ENCODE measurements around the gene GPRC5D.

GPRC5D gene

DNA sequence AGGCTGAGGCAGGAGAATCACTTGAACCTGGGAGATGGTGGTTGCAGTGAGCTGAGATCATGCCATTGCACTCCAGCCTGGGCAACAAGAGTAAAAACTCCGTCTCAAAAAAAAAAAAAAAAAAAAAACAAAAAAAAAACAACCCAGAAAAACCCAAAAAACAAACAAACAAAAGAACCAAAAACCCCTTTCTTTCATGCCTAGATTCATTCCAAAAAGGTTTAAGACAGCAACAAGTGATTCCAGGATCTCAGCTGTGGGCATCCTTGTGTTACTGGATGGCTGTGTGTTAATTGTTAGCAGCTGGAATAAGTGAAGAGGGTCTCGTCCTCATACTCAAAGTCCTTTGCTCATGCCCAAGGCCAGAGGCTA lies 51.2 kb downstream of the GPRC5D start:
- Histone ChIP-seq H3K4me1 (ENCODE audit: insufficient read depth, low read length) (no peaks in the 10 kb centered on the region), H3K9ac (ENCODE audit: low read depth, low read length) (no peak overlapping the region), H3K4me3 (ENCODE audit: low read length) (no peak overlapping the region), H3K36me3 (ENCODE audit: insufficient read depth, low read depth, low read length) (no peaks in the 10 kb centered on the region), H3K9me3 (ENCODE audit: insufficient read depth, low read depth, low read length) (no peaks in the 10 kb centered on the region), H3K27me3 (ENCODE audit: insufficient read depth, low read length) (no peaks in the 10 kb centered on the region), H3K27ac (ENCODE audit: low read length) (no peak overlapping the region)

DNA sequence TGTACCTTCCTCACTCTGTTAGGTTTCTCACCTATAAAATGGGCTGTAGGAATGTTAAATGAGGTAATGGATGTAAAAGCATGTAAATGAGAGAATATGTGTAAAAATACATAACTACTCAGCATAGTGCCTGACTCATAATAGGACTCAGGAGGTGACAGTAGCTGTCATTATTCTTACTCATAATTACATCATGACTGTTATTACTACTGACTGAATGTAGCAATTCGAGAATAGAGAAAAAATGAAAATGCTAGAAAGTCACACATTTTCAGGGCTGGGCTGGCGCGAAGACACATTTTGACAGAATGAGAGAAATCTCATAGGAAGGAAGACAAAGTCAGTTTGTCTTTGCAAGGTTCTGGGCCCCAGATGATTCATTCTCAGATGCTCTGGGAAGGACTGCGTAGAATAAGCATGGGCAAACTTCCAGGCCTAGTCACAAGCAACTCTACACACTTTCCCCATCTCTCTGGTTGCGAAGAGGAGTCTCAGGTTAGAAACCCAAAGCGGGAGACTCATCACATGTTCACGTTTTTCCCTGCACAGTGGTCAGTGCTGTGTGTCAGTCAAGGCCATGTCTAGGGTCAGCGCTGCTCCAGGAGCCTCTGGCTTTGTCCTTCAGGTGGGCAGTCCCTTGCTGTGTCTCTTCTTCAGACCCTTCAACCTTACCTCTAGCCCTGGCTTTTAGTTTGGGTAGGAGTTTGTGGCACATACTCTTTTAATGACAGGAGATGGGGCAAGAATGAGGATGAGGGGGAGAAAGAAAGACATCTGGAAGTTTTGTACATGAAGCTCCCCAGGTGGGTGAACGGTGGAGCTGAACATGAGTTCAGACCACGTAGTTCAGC lies 52.2 kb downstream of the GPRC5D start:
- H3K4me3 ChIP-seq (ENCODE audit: low read length) = no peak overlapping the region
- no peaks in the 10 kb centered on the region for H3K9me3 ChIP-seq (ENCODE audit: insufficient read depth, low read depth, low read length)
- no peaks in the 10 kb centered on the region for H3K36me3 ChIP-seq (ENCODE audit: insufficient read depth, low read depth, low read length)
- H3K4me1 ChIP-seq (ENCODE audit: insufficient read depth, low read length) = no peaks in the 10 kb centered on the region
- no peaks in the 10 kb centered on the region for H3K27me3 ChIP-seq (ENCODE audit: insufficient read depth, low read length)
- no peak overlapping the region for H3K9ac ChIP-seq (ENCODE audit: low read depth, low read length)
- H3K27ac ChIP-seq (ENCODE audit: low read length) = no peak overlapping the region

GRCh38 chr12:12898911-12899511 lies 53.0 kb downstream of the GPRC5D start:
- Histone ChIP-seq H3K9ac (ENCODE audit: low read depth, low read length) (no peak overlapping the region), H3K4me1 (ENCODE audit: insufficient read depth, low read length) (no peaks in the 10 kb centered on the region)

GRCh38 chr12:12898136-12898717 lies 53.7 kb downstream of the GPRC5D start:
- Histone ChIP-seq H3K36me3 (ENCODE audit: insufficient read depth, low read depth, low read length) (no peaks in the 10 kb centered on the region), H3K4me3 (ENCODE audit: low read length) (no peak overlapping the region), H3K27ac (ENCODE audit: low read length) (no peak overlapping the region), H3K27me3 (ENCODE audit: insufficient read depth, low read length) (peaks cover 7% of the 10 kb centered on the region), H3K9ac (ENCODE audit: low read depth, low read length) (no peak overlapping the region), H3K9me3 (ENCODE audit: insufficient read depth, low read depth, low read length) (no peaks in the 10 kb centered on the region), H3K4me1 (ENCODE audit: insufficient read depth, low read length) (no peaks in the 10 kb centered on the region)

More at GRCh38 chr12:12898911-12899511, 53.0 kb downstream of the GPRC5D start:
- Histone ChIP-seq H3K9me3 (ENCODE audit: insufficient read depth, low read depth, low read length) (no peaks in the 10 kb centered on the region), H3K27ac (ENCODE audit: low read length) (no peak overlapping the region), H3K4me3 (ENCODE audit: low read length) (no peak overlapping the region), H3K36me3 (ENCODE audit: insufficient read depth, low read depth, low read length) (no peaks in the 10 kb centered on the region), H3K27me3 (ENCODE audit: insufficient read depth, low read length) (no peaks in the 10 kb centered on the region)

DNA sequence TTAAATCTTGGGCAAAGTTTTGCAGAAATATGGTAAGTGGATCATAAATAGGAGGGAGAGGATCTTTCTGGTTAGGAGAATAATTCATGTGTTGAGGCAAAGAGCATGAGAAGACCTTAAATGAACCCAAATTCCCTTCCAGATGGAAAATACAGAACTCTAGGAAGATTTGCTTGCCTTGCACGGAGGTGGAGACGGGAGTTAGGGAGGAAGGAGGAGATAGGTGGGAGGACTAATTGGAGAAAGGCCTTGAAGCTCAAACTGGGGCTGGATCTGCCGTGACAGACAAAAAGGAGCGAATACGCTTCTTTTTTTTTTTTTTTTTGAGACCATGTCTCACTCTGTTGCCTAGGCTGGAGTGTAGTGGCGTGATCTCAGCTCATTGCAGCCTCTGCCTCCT lies 54.7 kb downstream of the GPRC5D start:
- H3K9ac ChIP-seq (ENCODE audit: low read depth, low read length) = no peak overlapping the region
- no peaks in the 10 kb centered on the region for H3K4me1 ChIP-seq (ENCODE audit: insufficient read depth, low read length)

GRCh38 chr12:12896260-12896659 lies 55.7 kb downstream of the GPRC5D start:
- Histone ChIP-seq H3K27ac (ENCODE audit: low read length) (no peak overlapping the region), H3K27me3 (ENCODE audit: insufficient read depth, low read length) (peaks cover 27% of the 10 kb centered on the region), H3K4me1 (ENCODE audit: insufficient read depth, low read length) (no peaks in the 10 kb centered on the region), H3K9me3 (ENCODE audit: insufficient read depth, low read depth, low read length) (no peaks in the 10 kb centered on the region), H3K4me3 (ENCODE audit: low read length) (no peak overlapping the region), H3K9ac (ENCODE audit: low read depth, low read length) (no peak overlapping the region), H3K36me3 (ENCODE audit: insufficient read depth, low read depth, low read length) (no peaks in the 10 kb centered on the region)

More for the DNA sequence above, 54.7 kb downstream of the GPRC5D start:
- no peak overlapping the region for H3K4me3 ChIP-seq (ENCODE audit: low read length)
- no peaks in the 10 kb centered on the region for H3K36me3 ChIP-seq (ENCODE audit: insufficient read depth, low read depth, low read length)
- peaks cover 16% of the 10 kb centered on the region for H3K27me3 ChIP-seq (ENCODE audit: insufficient read depth, low read length)
- H3K27ac ChIP-seq (ENCODE audit: low read length) = no peak overlapping the region
- H3K9me3 ChIP-seq (ENCODE audit: insufficient read depth, low read depth, low read length) = no peaks in the 10 kb centered on the region

GRCh38 chr12:12893438-12893837 lies 58.5 kb downstream of the GPRC5D start:
- Histone ChIP-seq H3K9ac (ENCODE audit: low read depth, low read length) (no peak overlapping the region), H3K27ac (ENCODE audit: low read length) (no peak overlapping the region), H3K4me3 (ENCODE audit: low read length) (no peak overlapping the region), H3K27me3 (ENCODE audit: insufficient read depth, low read length) (peaks cover 55% of the 10 kb centered on the region), H3K9me3 (ENCODE audit: insufficient read depth, low read depth, low read length) (no peaks in the 10 kb centered on the region), H3K36me3 (ENCODE audit: insufficient read depth, low read depth, low read length) (no peaks in the 10 kb centered on the region), H3K4me1 (ENCODE audit: insufficient read depth, low read length) (no peaks in the 10 kb centered on the region)

DNA sequence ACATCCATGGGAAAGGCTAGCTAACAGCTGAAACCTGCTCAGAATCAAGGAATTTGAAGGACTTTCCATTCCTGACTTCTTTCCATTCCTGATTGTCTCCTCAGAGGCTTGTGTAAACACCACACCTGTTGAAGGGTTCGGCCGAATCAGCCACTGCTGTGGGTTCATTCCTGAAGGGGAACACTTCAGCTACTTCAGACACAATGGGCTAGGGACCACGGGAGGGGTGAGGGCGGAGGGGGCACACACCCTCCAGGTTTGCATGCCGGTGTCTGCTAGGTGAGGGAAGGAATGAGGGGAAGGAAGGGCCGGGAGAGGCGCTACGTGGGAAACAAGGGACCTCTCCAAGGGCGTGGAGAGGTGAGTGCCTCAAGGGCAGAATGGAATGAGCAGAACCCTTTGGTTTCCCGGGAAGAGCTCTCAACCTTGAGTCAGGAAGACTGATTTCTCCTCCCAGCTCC lies 59.3 kb downstream of the GPRC5D start:
- Histone ChIP-seq H3K27me3 (ENCODE audit: insufficient read depth, low read length) (peaks cover 61% of the 10 kb centered on the region), H3K9ac (ENCODE audit: low read depth, low read length) (no peak overlapping the region), H3K27ac (ENCODE audit: low read length) (no peak overlapping the region), H3K4me3 (ENCODE audit: low read length) (no peak overlapping the region), H3K9me3 (ENCODE audit: insufficient read depth, low read depth, low read length) (no peaks in the 10 kb centered on the region), H3K36me3 (ENCODE audit: insufficient read depth, low read depth, low read length) (no peaks in the 10 kb centered on the region), H3K4me1 (ENCODE audit: insufficient read depth, low read length) (no peaks in the 10 kb centered on the region)

DNA sequence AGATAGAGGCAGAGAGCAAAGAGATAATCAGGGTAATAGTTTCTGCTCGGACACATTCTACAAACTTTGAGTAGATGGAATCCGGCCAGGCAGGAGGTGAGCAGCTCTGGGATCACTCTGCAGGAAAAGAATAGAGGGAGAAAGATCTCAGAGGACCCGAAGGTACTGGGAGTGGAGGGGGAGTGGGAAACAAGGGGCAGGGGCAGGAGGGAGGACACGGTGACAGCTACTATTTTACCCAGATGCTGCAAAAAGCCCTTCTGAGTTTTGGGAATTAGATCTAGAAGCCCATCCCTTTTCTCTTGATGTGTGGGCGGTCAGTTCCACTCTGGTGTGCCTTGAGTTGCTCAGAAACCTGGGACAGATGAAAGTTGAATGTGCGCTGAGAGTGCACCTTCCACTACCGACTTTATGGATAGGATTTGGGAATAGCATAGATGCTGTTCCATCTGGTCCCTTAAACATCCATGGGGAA lies 60.1 kb downstream of the GPRC5D start:
- H3K27me3 ChIP-seq (ENCODE audit: insufficient read depth, low read length) = peaks cover 63% of the 10 kb centered on the region
- no peaks in the 10 kb centered on the region for H3K36me3 ChIP-seq (ENCODE audit: insufficient read depth, low read depth, low read length)
- H3K9me3 ChIP-seq (ENCODE audit: insufficient read depth, low read depth, low read length) = no peaks in the 10 kb centered on the region
- H3K4me1 ChIP-seq (ENCODE audit: insufficient read depth, low read length) = no peaks in the 10 kb centered on the region
- peak overlapping the region; percentile 73 for H3K4me3 ChIP-seq (ENCODE audit: low read length)
- no peak overlapping the region for H3K27ac ChIP-seq (ENCODE audit: low read length)
- no peak overlapping the region for H3K9ac ChIP-seq (ENCODE audit: low read depth, low read length)

- Histone ChIP-seq H3K4me1 (ENCODE audit: insufficient read depth, low read length) (no peaks in the 10 kb centered on the region), H3K27ac (ENCODE audit: low read length) (no peak within 1 kb of the TSS), H3K9me3 (ENCODE audit: insufficient read depth, low read depth, low read length) (no peaks in the 10 kb centered on the region), H3K36me3 (ENCODE audit: insufficient read depth, low read depth, low read length) (no peaks in the 10 kb centered on the region), H3K27me3 (ENCODE audit: insufficient read depth, low read length) (peaks cover 67% of the 10 kb centered on the region), H3K4me3 (ENCODE audit: low read length) (peak within 1 kb of the TSS; percentile 73), H3K9ac (ENCODE audit: low read depth, low read length) (no peak within 1 kb of the TSS)
Measured at GRCh38 chr12:12891080-12891880, 60.7 kb downstream of the GPRC5D start, which contains the start of gene GPRC5A. Gene GPRC5A, plus strand, starts transcription at chr12:12891562. Its CDS starts 16,688 bp downstream, at chr12:12908250.
